PC-9 (cell line): Measurements from ENCODE around the gene ANKFY1. TPM values are rescaled to one million over a fixed set of nuclear protein-coding genes. Genes with fewer than 3 reads are reported as not detected.

Source experiments
- BruUV-seq: library from RNA; stranded (reverse); fragments of 400-500 nt; replicated peaks from 2 replicates; lab custom pipeline; 2021; lab: Mats Ljungman, UMichigan
- CTCF ChIA-PET: fragments of 300-600 bp; sonication (Branson Sonifier 250); formaldehyde crosslinking; loops from one replicate; lab custom pipeline; 2022; ENCODE audit warnings: antibody characterized with exemption; lab: Charles Lee
- POLR2A ChIA-PET: fragments of 300-600 bp; sonication (Branson Sonifier 250); formaldehyde crosslinking; loops from one replicate; lab custom pipeline; 2022; ENCODE audit warnings: antibody characterized with exemption; ENCODE audit not compliant: unreplicated experiment; lab: Charles Lee
- DNase-seq, 2 experiments: peaks; one replicate each; pipeline versions ENCODE4 v3.0.0 to v3.0.0-alpha.2; 2015 to 2022; ENCODE audit warnings: mixed read lengths in 1 of 2
- H2AFZ ChIP-seq: fragments of 200-600 bp; sonication (generic); 2 replicates; pipeline ENCODE4 v1.8.1; 2017; ENCODE audit warnings: antibody characterized with exemption
- H3F3A ChIP-seq: fragments of 200-600 bp; sonication (generic); 2 replicates; pipeline ENCODE4 v1.8.1; 2017; ENCODE audit warnings: antibody characterized with exemption, mild to moderate bottlenecking, low read depth; ENCODE audit not compliant: insufficient read depth
- H3K27ac ChIP-seq: fragments of 200-600 bp; sonication (generic); 2 replicates; pipeline ENCODE4 v1.6.1; 2016; ENCODE audit warnings: mixed run types
- H3K27me3 ChIP-seq: fragments of 200-600 bp; sonication (generic); 2 replicates; pipeline ENCODE4 v1.6.1; 2016; ENCODE audit warnings: low read depth, mixed run types; ENCODE audit not compliant: insufficient read depth
- H3K36me3 ChIP-seq: fragments of 200-600 bp; sonication (generic); 2 replicates; pipeline ENCODE4 v1.6.1; 2016; ENCODE audit warnings: low read depth, mixed run types
- H3K4me1 ChIP-seq: fragments of 200-600 bp; sonication (generic); replicated peaks from 2 replicates; pipeline ENCODE4 v1.6.1; 2016; ENCODE audit warnings: mixed run types; ENCODE audit not compliant: insufficient read depth
- H3K4me2 ChIP-seq: fragments of 200-600 bp; sonication (generic); 2 replicates; pipeline ENCODE4 v1.6.1; 2017; ENCODE audit warnings: mixed run types
- H3K4me3 ChIP-seq: fragments of 200-600 bp; sonication (generic); 2 replicates; pipeline ENCODE4 v1.6.1; 2016; ENCODE audit warnings: mixed run types
- H3K79me2 ChIP-seq: fragments of 200-600 bp; sonication (generic); 2 replicates; pipeline ENCODE4 v1.6.1; 2017; ENCODE audit warnings: low read depth, mixed run types
- H3K9me2 ChIP-seq: fragments of 200-600 bp; sonication (generic); 2 replicates; pipeline ENCODE4 v1.8.1; 2017; ENCODE audit warnings: mild to moderate bottlenecking; ENCODE audit not compliant: insufficient read depth
- H3K9me3 ChIP-seq: fragments of 200-600 bp; sonication (generic); 2 replicates; pipeline ENCODE4 v1.8.1; 2016; ENCODE audit warnings: low read depth; ENCODE audit not compliant: insufficient read depth
- H4K20me1 ChIP-seq: fragments of 200-600 bp; sonication (generic); 2 replicates; pipeline ENCODE4 v1.8.1; 2017; ENCODE audit not compliant: insufficient read depth
- CTCF ChIP-seq: fragments of 200-600 bp; sonication (generic); conservative IDR thresholded peaks from 2 replicates; pipeline ENCODE4 v1.6.1; 2017; ENCODE audit warnings: mixed run types, antibody characterized with exemption, mild to moderate bottlenecking, moderate library complexity
- EZH2 ChIP-seq: fragments of 200-600 bp; sonication (generic); IDR thresholded peaks from 2 replicates; pipeline ENCODE4 v1.8.0; 2017; ENCODE audit warnings: antibody characterized with exemption, low read depth
- intact Hi-C: fragments of 100-400 bp; cut with micrococcal nuclease; formaldehyde crosslinking; loops from one replicate; pipeline ENCODE4 v1.10.0; 2022; ENCODE audit not compliant: unreplicated experiment
- total RNA-seq: library from RNA; stranded (reverse); gene quantifications from 2 replicates; pipeline ENCODE4 v1.2.3, GENCODE V29; 2021

Gene ANKFY1
- total RNA-seq, 1 experiment from 2014 or later = 63.9 TPM

DNA sequence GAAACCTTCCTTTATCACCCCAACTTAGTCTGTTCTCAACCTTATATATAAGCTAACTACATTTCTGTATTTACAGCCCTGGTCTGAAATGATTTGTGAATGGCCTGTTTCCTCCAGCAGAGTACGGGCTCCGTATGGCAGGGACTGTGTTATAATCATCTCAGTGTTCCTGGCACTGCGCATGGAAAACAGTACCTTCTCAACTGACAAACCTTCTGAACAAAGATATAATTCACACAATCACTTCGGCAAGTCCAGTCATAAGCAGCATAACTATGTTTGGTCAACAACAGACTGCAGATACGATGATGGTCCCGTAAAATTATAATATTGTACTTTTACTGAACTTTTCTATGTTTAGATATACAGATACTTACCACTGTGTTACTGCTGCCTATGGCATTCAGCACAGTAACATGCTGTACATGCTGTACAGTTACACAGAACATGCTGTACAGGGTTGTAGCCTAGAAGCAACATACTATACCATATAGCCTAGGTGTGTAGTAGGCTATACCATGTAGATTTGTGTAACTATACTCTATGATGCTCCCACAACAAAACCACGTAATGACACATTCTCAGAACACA, 30.0 kb downstream of the ANKFY1 start:
- no peaks in the 10 kb centered on the region for H3K27me3 ChIP-seq
- H3K79me2 ChIP-seq = peaks cover 4% of the 10 kb centered on the region; the same call in 1 of the 2 replicates
- H3K9me3 ChIP-seq = no peaks in the 10 kb centered on the region
- H3K4me3 ChIP-seq = no peak overlapping the region
- H3K4me1 ChIP-seq = peaks cover 15% of the 10 kb centered on the region
- BruUV-seq = no TSS peak
- intact Hi-C loops = no loop called here
- TF ChIP-seq CTCF (no peak), EZH2 (no peak)
- no peak overlapping the region for H3K4me2 ChIP-seq
- POLR2A ChIA-PET = interaction anchor here (0.7 kb wide), 1 partner anchor 31 kb away, joined by 3 read pairs; no protein-coding TSS in a partner anchor
- H3K9me2 ChIP-seq = no peaks in the 10 kb centered on the region
- H2AFZ ChIP-seq = no peak overlapping the region
- peaks cover 5% of the 10 kb centered on the region; the same call in 1 of the 2 replicates for H4K20me1 ChIP-seq
- peaks cover 33% of the 10 kb centered on the region for H3F3A ChIP-seq
- DNase-seq = no peak
- H3K27ac ChIP-seq = no peak overlapping the region
- CTCF ChIA-PET = interaction anchor here (0.6 kb wide), 1 partner anchor 13 kb away, joined by 4 read pairs; no protein-coding TSS in a partner anchor
- H3K36me3 ChIP-seq = peaks cover 34% of the 10 kb centered on the region

DNA sequence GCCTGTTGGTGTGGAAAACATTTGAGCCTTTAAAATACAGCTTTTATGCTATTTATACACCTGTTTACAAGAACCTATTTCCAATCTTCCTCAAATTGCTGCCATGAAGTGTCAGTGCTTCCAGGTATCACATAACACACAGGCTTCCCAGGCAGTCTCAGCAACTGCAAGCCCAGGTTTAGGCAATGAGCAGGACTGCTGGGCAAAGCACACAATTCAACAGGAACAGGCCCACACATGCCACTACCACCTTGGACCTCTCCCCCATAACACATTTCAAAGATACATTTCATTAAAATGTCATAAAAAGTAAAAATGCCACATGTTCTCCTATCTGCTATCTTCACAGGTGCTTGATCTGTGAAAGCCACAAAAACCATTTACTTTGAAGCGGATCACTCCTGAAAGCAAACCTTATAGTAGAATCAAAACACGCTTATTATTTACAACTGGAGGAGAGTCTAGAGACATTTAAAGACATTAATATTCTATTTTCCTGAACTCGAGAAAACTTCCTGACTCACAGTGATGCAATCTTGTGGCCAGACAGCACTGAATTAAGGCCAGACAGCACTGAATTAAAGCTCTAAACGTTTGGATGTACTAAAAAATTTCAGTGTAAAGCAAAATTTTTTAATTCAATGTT, 31.5 kb downstream of the ANKFY1 start:
- intact Hi-C loops = no loop called here
- H3K4me2 ChIP-seq = no peak overlapping the region
- H2AFZ ChIP-seq = no peak overlapping the region
- no peaks in the 10 kb centered on the region for H3K9me2 ChIP-seq
- H3K4me3 ChIP-seq = no peak overlapping the region
- BruUV-seq = no TSS peak
- peaks cover 29% of the 10 kb centered on the region for H3K36me3 ChIP-seq
- H3K27me3 ChIP-seq = no peaks in the 10 kb centered on the region
- peak overlapping the region; percentile 29; the same call in 1 of the 2 replicates for H3K27ac ChIP-seq
- H3K79me2 ChIP-seq = peaks cover 8% of the 10 kb centered on the region; the same call in 1 of the 2 replicates
- CTCF ChIA-PET = interaction anchor here (0.5 to 0.6 kb wide), 2 partner anchors 23 to 523 kb away, joined by 3 to 5 read pairs; no protein-coding TSS in a partner anchor
- H3F3A ChIP-seq = peaks cover 28% of the 10 kb centered on the region
- H3K4me1 ChIP-seq = peaks cover 15% of the 10 kb centered on the region
- TF ChIP-seq EZH2 (no peak), CTCF (no peak)
- DNase-seq = no peak
- POLR2A ChIA-PET = no interaction called here
- H3K9me3 ChIP-seq = no peaks in the 10 kb centered on the region
- peaks cover 5% of the 10 kb centered on the region; the same call in 1 of the 2 replicates for H4K20me1 ChIP-seq

DNA sequence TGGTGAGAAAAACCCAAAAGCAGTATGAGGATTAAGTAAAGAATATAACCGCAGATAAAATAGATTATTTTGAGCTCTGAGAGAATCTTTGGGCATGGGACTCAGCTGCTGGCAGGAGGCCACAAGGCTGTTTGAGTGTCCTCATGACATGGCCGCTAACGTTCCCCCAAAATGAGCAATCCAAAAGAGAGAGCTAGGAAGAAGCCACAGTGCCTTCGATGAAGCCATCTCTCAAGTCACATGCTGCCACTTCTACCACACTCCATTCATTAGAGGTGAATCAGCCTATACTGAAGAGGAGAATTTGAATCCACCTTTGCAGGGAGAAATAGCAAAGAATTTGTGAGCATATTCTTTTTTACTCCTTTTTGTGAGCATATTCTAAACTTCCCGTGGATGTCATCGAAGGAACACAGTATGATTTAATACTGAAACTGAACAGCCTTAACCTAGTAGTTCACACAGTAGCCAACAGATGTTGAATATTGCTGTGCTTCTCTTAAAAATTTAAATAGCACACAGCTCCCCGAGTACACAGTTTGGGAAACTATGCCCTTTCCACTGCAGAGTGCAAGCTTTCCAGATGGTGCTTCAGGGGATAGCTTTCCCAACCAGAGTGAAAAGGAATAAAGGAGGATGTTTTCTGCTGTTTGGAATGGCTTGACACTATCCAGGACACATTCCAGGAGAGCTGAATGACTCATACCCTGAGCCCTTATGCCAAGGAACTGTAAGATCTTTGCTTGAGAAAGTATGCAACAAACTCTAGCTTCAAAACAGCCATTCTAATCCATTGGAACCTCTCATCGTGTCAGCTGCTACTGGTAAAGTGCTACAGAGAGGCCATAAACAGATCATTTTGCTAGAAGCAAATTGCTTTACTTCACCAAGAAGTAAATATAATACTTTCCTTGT, 33.9 kb downstream of the ANKFY1 start:
- CTCF ChIA-PET = interaction anchor here (0.6 to 1.9 kb wide), 3 partner anchors 10 to 22 kb away, joined by 3 to 6 read pairs (median 4); no protein-coding TSS in a partner anchor
- H3K4me3 ChIP-seq = no peak overlapping the region
- H3K36me3 ChIP-seq = peaks cover 23% of the 10 kb centered on the region
- H3K4me2 ChIP-seq = 0 out of 2 replicates have a peak overlapping the region, but pooled peaks have one; percentile 1
- no peaks in the 10 kb centered on the region for H3K9me3 ChIP-seq
- no peaks in the 10 kb centered on the region for H4K20me1 ChIP-seq
- POLR2A ChIA-PET = interaction anchor here (0.5 to 1.2 kb wide), 5 partner anchors 25 to 1239 kb away, joined by 3 to 20 read pairs (median 6); partner anchors contain the start of gene DHX33
- peaks cover 15% of the 10 kb centered on the region for H3K4me1 ChIP-seq
- H3K9me2 ChIP-seq = no peaks in the 10 kb centered on the region
- H3K27ac ChIP-seq = peak overlapping the region; percentile 22
- DNase-seq = peak; percentile 35 to 73
- intact Hi-C loops = no loop called here
- TF ChIP-seq EZH2 (no peak), CTCF (no peak)
- no peaks in the 10 kb centered on the region for H3K27me3 ChIP-seq
- H3K79me2 ChIP-seq = peaks cover 8% of the 10 kb centered on the region; the same call in 1 of the 2 replicates
- H2AFZ ChIP-seq = no peak overlapping the region
- no TSS peak for BruUV-seq
- peaks cover 27% of the 10 kb centered on the region for H3F3A ChIP-seq
